SKM-1 (cell line): Measurements from ENCODE around the gene SCAMP2.

Experiments used
- DNase-seq: peaks from one replicate; lab custom pipeline; 2025; ENCODE audit not compliant: unreplicated experiment; lab: John Stamatoyannopoulos, UW

Gene SCAMP2

DNA sequence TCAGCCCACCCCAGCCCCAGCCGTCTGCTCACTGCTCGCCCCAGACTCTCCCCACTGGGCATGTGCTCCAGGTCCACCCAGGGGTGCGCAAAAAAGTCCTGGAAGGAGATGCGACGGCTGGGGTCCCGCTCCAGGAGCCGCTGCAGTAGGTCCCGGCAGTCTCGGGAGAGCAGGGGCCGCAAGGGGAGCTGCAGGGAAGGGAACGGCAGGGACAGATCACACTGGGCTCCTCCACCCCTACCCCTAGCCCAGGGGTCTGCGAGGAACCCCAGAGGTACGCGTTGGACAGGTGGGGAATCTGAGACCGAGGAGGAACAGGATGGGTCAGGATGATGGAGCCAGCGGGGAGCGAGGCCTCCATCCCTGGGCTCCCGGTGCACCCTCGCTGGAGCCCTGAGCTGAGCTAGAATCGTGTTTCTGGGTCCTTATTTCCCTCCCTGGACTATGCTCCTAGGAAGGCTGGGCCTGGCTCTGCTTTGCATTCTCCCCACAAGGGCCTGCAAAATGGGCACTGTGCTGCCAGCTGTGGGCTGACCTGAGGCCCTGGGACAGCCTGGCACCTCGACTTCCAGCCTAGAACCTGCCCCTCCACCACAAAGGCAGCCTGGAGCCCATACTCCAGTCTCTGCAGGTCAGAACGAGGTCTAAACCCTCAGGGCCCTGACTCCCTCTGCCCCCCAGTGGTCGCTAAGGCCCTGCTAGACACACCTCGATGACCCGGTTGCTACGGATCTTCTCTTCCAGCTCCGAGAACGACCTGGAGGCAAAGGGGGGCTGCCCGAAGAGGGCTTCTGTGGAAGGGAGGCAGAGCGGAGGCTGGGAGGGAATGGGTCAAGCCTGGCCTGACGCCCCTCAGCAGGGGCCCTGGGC lies 33.4 kb downstream of the SCAMP2 start:
- no peak for DNase-seq

DNA sequence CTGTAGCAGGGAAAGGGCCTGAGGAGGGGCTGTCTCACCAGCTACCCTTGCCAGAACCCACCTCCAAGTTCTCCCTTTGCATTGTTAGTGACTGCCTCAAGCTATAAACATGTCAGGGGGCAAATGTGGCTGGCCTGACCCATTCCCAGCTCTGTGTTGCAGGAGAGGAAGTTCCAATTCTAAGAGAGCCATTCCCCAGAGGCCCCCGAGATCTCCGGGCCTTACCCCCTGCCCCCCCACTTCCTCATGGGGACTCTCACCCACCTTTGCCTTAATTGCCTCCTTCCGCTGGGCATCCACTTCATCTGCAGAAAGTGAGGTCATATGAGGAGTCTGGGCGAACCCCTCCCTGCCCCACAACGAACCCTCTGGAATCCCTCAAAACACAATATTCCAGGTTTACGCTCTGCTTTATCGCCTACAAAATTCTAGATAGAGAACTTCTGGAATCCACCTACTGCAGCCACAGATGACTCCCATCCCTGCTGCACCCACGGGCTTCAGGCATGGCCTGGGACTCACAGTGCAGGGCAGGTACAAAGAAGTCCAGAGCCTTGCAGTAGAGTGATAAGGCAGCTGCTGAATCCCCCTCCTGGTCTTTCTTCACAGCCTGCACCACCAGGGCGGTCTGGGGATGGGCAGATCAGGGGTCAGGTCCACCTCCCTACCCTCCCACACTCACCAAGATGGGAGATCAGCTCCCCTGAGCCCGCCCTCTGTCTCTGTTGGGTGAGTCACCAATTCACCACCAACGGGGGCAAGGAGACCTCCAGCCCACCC lies 34.2 kb downstream of the SCAMP2 start:
- no peak for DNase-seq

DNA sequence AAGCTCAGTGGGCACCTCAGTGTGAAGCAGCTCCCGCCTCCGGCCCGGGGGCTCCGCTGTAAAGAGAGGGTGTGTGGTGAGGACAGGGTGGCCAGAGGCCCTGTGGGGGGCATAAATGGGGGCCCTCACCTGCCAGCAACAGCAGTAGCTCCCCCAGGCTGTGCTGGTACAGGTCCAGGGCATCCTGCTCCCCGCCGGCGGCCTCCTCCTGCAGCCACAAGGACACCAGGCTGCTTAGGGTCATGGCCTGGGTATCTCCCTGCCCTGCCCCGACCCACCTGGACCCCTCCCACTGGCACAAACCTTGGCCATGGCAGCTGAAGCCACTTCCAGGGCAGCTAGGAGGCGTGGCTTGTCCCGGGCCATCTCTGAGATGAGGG lies 35.0 kb downstream of the SCAMP2 start:
- DNase-seq = no peak

DNA sequence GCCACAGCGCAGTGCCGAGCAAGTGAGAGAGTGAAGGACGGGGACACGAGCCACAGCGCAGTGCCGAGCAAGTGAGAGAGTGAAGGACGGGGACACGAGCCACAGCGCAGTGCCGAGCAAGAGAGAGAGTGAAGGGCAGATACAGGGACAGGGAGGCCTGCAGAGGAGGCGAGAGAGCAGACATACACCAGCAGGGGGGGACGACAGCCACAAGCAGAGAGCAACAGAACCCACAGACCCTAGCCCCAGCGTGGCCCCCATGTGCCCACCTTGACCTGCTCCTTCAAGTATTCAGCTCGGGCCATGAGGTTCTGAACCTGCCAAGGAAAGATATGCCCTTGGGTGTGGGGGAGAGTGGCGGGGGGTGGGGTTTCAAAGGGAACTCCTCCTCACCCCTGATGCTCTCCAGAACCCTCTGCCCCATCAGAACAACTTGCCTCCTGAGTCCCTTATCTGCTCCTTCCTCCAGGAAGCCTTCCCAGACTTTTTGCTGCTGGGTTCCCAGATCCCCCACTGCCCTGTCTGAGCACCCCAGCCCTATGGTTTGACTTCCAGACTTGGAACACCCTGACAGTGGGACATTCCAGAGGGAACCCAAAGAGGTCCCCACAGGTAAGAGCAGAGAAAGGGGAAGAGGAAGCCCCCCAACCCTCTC lies 35.6 kb downstream of the SCAMP2 start:
- DNase-seq = no peak

DNA sequence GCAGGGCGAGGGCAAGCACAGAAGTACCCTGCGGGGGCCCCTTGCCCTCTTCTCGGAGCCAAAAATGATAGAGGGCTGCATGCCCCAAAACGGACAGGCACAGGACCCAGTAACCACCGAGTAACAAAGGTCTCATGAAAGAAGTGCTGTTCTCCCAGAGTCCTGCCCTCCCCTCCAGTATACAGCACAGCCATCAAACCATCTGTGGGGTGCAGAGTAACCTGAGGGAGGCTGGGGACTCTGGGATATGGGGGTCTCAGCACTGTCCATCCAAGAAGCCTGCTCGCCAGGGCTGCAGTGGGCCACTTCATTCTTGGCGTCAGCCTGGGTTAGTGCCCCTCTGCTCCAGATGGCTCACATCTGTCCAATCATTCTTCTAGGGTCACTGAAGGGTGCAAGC lies 36.3 kb downstream of the SCAMP2 start:
- no peak for DNase-seq

DNA sequence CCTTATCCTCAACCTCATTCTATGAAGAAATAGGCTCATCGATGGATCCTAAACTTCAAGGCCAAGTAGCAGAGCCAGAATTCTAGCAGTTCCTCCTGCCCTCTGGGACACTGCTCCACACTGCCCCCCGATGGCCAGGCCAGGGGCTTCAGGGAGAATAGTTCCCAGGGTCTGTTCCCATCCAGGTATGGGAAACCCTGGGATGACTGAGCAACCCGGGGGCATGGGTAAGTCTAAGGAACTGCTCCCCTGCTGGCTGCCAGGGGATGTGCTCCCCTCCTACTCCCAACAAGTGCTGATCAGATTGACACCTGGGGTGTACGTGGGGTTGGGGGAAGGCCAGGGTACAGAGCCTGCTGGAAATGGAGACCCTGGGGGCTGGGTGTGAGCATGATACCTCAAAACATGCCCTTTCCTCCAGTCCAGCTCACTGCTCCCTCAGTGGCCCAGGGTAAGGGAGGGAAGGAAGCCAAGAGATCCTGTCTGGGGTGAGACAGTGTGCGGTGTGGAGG lies 37.8 kb downstream of the SCAMP2 start:
- DNase-seq = peak; percentile 40

DNA sequence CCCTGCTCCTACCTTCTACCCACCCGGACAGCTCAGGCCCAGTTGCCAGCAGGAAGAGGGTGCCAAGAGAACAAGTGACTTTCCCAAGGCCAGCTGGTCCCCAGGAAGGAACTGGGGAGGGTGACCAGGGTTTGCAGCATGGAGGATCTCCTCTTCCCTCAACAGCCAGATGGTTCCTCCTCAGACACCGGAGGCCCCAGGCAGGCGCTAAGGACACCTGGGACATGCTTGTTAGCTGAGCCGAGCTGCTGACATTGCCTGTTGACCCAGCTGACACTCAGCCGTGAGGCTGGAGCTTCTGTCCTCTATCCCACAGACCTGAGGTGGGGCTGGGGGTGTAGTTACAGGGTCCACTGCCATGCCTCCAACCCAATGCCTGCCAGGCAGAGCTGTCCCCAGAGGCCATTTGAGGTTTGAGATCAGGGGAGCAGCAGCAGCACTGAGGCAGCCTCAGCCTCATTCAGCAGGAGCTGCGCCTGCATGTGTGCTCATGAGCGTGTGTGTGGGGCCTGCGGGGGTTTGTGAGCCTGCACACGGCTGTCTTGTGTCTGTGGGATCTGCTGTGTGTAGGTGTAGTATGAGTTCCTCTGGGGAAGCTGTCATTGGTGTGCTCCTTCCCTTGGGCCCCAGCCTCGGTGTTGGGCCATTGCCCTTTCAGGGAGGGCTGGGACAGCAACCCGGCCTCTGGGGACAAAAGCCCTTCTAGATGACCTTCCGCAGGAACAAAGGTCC lies 39.6 kb downstream of the SCAMP2 start:
- DNase-seq = no peak

DNA sequence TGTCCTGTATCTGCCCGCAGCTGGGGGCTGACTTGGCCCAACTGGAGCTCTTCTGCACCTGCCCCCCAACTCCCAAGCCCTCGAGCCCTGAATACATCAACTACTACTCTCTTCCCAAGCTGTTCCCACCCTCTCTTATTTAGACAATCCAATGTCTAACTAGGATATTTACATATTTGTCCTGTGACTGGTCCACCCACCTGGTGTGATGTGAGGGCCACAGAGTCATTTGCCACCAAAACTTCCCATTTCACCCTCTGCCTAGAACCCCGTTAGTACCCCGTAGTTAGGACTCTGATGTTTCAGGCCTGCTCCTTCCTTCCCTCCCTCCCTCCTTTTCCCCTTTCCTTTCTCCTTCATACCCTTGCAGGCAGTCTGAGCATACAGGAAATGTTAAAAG lies 40.3 kb downstream of the SCAMP2 start:
- no peak for DNase-seq

DNA sequence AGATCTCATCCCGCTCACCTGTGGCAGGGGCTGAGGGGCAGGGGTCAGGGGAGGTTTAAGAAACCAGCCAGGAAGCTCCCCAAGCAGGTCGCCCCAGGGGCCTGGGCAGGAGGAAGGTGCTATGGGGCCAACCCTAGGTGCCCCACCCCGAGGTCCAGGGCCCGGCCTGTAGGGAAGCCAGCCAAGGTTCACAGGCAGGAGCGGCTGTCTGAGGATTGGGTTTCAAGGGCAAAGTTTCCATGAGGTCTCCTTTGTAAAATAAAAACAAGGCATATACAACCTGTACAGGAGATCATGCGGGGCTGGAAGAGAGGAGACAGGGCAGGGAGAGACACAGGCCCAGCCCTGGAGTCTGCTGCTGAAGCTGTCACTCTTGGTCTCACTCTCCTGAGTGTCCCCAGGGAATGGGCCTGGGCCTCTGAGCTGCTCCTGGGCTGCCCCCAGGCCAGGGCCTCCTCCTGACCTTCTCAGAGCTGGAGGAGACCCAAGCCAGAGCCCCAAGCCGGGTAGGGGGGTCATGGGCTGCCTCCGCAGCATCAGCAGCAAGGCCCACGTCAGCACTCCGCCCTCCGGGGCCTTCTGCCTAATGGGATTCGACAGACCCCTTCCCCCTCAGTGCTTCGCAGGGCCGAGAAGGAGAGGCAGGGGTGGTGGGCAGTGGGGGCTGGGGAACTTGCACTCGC lies 41.2 kb downstream of the SCAMP2 start:
- no peak for DNase-seq

DNA sequence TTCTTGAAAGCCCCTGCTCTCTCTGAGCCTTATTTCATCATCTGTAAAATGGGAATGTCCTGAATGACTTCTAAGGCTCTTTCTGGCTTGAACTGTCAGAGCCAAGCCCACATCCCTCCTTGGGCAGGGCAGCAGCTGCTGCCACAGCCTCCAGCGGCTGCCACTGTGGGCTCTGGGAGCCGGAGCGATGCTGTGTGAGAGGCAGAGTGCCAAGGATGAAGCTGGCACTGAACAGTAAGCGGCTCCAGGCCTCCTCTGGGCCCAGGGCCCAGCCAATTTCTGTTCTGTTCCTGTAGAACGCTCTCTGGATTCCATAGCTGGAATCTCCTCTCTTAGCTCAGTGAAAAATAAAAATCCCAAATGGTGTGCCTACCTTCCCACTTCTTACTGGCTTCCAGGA lies 42.3 kb downstream of the SCAMP2 start:
- no peak for DNase-seq

DNA sequence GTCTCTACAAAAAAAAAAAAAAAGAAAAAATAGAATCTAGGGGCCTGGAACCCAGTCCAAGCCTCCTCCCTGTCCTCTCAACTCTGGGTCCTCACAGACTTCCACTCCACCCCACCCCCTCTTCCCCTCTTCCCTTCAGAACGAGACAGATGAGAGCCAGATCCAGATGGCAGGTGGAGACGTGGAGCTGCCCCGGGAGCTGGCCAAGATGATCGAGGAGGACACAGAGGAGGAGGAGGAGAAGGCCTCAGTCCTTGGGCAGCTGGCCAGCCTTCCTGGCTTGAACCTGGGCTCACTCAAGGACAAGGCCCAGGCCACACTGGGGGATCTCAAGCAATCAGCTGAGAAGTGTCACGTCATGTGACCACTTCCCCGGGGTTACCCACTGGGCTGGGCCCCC lies 43.2 kb downstream of the SCAMP2 start:
- no peak for DNase-seq

DNA sequence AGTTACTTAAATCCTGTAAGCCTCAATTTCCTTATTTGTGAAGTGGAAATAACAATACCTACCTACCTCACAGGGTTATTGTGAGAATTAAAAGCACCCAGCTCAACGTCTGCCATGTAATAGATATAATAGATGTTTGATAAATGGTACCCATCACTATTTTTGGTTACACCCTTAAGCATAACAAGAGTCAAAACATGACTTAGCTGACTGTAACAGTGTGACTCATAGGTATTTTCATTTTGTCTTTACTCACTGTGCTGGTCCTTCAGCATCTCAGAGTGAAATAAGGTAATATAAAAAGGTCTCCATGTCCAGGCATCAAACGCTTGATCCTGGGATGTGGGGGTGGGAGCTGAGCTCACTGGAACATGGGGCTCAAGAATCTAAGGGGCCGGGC lies 43.7 kb downstream of the SCAMP2 start:
- DNase-seq = no peak

DNA sequence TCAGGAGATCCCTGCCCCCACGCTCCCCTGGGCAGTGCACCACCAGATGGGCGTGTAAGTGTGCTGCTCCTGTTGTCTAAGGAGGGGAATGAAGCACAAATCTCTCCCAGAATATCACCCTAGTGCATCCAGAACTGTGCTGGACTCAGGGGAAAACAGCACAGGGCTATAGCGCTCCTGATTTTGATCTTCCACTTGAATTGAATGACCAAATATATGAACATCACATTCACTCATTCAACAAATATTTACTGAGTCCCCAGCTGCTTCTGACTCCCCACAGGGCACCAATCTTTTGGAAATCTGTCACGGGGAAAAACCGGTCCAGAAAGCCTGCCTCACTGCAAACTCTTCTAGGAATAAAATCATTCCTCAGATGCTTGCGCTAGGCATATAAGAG lies 44.3 kb downstream of the SCAMP2 start:
- no peak for DNase-seq

DNA sequence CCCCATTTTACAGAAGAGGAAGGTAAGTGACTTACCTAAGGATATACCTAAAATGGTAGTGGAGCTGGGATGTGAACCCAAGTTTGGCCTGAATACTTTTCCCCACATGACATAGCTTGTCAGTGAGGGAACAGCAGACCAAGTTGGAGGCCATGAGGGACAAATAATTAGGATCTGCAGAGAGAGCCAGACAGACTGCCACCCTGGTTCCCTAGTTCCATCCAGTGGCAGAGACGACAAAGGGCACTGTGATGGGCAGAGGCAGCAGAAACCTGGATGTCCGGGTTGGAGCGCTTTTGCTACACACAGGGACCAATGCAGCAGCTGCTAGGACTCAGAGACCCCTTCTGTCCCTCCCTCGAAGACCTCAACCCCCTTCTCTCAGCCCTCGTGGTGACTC lies 45.6 kb downstream of the SCAMP2 start:
- no peak for DNase-seq

DNA sequence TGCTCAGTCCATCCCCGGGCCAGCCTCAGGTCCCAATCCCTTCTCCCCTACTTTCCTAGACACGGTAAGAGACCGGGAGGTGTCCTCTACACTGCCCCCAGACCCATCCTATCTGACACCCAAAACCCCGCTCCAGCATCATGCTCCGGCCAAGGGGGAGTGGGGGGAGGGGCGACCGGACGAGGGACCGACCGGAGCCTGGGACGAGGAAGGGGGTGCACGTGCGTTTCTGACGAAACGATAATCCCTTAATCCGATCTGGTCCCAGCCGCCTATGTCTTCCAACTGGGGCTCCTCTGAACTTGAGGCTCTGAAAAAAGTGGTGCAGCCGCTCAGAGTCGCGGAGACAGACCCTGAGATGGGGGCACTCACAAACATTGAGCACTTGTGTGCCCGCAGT lies 46.2 kb downstream of the SCAMP2 start:
- DNase-seq = no peak

DNA sequence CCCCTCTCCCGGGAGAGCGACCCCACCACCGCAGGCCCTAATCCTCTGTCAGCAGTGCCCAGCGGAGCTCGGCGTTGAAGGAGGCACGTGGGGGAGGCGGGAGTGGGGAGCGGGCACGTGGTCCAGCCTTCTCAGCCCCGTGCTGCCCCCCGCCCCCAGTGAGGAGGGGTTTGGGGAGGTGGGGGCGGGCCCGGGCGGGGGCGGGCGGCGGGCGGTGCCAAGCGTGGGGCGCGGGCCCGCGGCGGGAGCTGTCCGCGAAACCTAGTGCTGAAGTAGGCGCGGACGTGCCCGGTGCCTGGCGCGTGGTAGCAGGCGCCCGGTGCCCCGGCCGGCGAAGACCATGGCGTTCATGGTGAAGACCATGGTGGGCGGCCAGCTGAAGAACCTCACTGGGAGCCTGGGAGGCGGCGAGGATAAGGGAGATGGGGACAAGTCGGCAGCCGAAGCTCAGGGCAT lies 46.8 kb downstream of the SCAMP2 start, which contains the start of gene CPLX3:
TSS of gene CPLX3 (plus strand) at position 264 of the 456 bp plus-strand sequence. CDS start at position 341, 77 bp downstream.
- no peak for DNase-seq

DNA sequence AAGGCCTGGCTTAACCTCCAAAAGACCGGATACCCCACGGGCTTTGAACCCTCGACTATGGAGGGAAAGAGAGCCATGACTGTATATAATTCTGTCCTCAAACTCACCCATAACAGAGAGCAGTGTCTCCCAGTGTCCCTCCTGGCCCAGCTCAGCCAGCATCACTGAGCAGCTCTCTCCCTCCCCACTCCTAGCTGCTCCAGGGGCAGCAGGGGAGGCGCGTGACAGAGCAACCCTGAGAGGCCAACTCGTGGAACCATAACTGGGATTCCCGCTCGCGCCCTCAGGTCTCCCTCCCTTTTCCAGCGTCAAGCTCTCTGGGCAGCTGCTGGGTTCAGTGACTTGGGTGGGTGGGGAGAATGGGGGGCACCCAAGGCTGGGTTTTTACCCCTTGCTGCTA lies 47.3 kb downstream of the SCAMP2 start:
- DNase-seq = no peak

DNA sequence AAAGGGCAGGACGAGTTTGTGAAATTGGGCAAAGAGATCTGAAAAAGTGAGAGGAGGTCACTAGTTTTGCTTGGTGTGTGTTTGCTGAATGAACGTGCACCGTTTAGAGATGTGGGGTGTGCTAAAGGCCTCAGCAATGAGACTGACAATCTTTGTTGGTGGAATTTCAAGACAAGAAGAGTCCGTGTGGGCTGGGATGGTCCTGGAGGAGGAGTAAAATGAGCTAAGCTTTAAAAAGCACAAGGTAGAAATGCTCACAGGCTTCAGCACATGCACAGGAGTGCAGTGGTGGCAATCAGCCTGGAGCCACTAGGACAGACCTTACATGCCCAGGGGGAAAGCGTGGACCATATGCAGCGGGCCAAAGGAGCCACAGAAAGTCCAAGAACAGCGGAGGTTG lies 48.2 kb downstream of the SCAMP2 start:
- no peak for DNase-seq

DNA sequence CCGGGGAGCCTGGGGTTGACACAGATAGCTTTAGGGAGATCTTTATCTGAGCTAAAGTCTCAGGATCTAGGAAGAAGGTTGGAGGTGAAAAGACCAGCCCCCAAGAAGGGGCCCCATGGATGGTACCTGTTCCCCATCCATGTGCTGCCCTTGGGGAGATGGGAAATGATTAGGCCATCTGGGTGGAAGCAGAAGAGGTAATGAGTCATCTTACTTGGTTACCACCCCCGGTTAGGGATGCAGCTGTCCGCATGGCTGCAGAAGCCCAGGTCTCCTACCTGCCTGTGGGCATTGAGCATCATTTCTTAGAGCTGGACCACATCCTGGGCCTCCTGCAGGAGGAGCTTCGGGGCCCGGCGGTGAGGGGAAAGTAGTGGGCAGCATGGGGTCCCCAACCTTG lies 49.8 kb downstream of the SCAMP2 start:
- DNase-seq = no peak

DNA sequence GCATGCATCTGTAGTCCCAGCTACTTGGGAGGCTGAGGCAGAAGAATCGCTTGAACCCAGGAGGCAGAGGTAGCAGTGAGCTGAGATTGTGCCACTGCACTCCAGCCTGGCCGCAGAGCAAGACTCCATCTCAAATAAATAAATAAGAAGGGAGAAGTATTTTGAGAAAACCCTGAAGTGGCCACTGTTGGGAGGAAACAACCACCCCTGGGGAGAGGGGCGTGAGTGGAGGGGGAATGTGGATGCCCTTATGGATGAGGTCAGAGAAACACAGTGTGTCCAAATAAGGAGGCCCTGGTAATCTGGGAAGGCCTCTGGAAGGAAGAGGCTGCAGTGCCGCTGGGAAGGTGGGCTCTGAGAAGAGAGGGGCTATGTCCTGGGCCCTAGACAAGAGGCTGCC lies 50.9 kb downstream of the SCAMP2 start:
- no peak for DNase-seq
